HG03175 (cell line): ENCODE data around the gene FIGNL1.

Experiments
- ATAC-seq: cut with Tn5 transposase; IDR thresholded peaks from one replicate; pipeline ENCODE4 v1.9.1; 2021; ENCODE audit warnings: mild to moderate bottlenecking, moderate library complexity; ENCODE audit not compliant: unreplicated experiment

Gene FIGNL1

GRCh38 chr7:50449881-50450589 is at the start of gene FIGNL1:
FIGNL1 (minus strand) TSS chr7:50450350; CDS start chr7:50447287, 3,063 bp downstream.
- ATAC-seq = peak; percentile 90

- ATAC-seq = no peak
Measured at GRCh38 chr7:50499092-50499491, 48.9 kb upstream of the FIGNL1 start.

GRCh38 chr7:50497968-50498367 is 47.8 kb upstream of the FIGNL1 start:
- ATAC-seq = no peak

- no peak for ATAC-seq
Measured at GRCh38 chr7:50497068-50497642, 47.0 kb upstream of the FIGNL1 start.

GRCh38 chr7:50496569-50496968 is 46.4 kb upstream of the FIGNL1 start:
- ATAC-seq = no peak

DNA sequence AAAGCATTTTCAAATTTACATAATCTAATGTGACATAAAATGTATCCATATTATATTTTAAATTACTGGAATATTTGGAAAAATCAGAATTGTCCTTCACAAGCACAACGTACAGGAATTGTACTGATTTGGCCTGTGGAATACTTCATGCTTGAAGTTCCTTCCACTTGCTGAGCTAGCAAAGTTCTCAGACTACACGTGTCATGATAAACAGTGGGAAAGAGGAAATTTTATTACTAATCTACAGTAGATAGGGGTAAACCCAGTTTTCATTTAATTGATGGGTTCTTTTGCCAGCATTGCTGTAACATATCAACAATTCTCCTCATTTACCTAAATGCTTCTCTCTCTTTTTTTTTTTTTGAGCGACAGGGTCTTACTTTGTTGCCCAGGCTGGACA is 45.6 kb upstream of the FIGNL1 start:
- ATAC-seq = no peak

DNA sequence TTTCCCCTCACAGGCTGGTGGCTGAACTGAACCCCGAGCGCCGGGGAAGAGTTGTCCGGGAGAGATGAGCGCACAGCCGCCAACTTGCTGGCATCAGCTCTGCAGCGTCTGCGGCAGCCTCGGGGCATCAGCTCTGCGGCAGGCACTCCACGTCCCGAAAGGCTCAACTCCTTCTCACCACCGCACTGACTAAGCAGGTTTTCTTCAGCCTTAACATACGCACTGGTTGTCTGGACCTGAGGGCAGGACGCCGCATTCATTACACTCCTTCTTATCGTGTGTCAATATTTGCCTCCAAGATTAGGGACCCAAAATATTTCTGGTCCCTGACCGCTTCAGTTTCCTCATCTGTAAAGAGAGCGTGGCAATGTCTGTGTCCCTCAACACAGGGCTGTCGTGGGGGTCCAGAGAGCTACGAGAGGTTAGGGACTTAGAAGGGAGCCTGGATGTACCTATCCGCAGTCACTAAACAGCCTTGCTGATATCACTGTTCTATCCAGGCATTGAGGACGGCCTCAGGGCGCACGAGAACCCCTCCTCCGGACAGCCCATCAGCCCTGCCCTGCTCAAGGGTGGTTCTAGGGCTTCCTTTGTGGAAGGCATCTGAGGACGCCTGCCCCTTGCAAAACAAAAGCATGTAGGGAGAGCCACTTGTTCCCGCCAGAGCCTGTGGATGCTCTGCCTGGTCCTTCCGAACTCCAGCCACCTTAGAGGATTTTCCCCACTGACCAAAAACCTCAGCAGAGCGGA is 42.8 kb upstream of the FIGNL1 start:
- no peak for ATAC-seq

DNA sequence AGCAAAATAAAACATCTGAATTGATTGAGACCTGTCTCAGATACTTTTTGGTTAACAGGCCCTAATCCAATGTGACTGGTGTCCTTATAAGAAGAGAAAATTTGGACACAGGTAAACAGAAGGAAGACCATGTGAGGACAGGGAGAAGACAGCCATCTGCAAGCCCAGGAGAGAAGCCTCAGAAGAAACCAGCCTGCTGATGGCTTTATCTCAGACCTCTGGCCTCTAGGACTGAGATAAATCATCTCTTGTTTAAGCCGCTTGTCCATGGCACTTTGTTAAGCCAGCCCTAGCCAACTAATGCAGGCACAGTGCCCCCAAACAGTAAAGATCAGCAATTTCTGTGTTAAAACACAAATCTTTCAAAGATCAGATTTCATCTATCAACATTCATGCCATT is 41.8 kb upstream of the FIGNL1 start:
- ATAC-seq = no peak

- no peak for ATAC-seq
Measured at GRCh38 chr7:50491209-50491608, 41.1 kb upstream of the FIGNL1 start.

GRCh38 chr7:50488379-50488778 is 38.2 kb upstream of the FIGNL1 start:
- no peak for ATAC-seq

DNA sequence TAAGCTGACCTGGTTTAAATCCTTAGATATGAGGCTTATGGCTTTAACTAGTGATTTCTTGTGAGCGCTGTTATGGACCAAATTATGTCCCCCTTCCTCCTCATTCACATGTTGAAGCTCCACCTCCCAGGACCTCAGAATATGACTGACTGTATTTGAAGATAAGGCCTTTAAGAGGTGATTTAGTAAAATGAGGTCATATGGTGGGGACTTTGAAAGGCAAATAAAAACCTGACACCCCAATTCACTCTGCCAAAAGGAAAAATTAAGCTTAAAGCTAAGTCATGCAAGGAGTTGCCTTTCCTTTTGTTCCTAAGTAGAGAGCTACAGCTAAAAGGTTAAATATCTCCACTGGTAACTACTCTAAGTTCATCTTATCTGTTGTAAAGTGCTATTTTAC is 36.4 kb upstream of the FIGNL1 start:
- ATAC-seq = no peak

DNA sequence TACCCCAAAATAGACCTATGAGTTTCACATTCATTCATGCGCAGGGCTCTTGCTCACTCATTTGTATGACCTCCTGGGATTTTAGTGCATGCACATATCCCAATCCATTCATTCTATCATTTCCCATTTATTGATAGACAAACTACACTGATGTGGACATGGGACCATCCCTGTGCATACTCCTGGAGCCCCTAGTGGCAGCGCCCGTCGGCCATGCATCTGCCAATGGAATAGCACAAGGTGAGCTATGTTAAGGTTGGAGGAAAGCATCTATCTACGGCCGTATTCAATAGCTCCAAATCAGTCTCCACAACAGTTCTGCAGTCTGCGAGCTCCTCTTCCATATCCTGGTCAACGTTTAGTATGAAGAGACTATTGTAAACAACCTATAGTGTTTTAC is 31.7 kb upstream of the FIGNL1 start:
- no peak for ATAC-seq

DNA sequence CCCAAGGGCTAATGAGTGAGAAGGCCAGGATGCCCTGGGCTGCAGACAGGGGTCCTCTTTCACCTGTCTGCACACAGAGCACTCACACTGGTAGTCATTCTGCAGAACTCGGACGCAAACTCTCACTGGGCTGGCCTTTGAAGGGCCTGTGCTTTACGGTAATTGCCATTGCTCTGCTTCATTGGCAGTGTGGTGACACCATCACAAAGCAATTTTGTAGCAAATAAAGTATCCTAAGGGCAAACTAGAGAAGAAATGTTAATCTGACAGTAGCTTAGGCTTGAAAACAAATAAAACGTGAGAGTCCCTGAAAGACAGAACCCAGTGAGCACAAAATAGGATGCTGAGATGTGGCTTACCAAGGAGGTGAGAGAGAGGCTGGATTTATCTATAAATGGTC is 30.6 kb upstream of the FIGNL1 start:
- no peak for ATAC-seq

DNA sequence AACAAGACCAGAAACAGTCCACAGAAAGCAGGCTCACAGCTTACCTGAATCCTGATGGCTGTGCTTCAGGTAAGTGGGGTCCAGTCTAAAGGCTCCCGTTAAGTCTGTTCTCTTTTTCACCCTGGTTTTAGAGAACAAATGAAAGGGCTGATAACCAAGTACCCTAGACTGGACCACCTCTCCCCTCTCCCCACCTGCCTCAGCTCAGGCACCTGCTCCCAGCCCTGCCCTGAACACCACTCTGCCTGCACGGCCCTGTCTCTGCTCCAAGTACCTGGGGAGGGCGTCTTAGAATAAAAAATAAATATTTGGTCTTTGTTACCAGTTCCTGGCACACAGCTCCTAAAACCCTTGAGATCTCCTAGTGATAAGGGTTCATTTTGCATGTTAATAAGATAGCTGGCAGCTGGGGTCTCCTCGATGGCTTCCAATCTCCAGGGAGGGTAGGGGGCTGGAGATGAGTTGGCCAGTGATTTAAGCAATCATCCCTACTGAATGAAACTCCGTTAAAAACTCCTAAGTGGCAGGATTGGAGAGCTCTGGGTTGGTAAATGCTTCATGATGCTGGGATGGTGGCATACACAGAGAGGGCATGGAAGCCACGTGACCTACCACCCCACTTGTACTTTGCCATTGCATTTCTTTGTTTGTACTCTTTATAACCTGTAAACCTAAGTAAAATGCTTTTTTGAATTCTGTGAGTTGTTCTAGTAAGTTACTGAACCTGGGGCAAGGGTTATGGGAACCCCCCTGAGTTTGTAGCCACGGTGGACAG is 29.8 kb upstream of the FIGNL1 start:
- ATAC-seq = no peak

GRCh38 chr7:50477640-50478039 is 27.5 kb upstream of the FIGNL1 start:
- ATAC-seq = no peak

DNA sequence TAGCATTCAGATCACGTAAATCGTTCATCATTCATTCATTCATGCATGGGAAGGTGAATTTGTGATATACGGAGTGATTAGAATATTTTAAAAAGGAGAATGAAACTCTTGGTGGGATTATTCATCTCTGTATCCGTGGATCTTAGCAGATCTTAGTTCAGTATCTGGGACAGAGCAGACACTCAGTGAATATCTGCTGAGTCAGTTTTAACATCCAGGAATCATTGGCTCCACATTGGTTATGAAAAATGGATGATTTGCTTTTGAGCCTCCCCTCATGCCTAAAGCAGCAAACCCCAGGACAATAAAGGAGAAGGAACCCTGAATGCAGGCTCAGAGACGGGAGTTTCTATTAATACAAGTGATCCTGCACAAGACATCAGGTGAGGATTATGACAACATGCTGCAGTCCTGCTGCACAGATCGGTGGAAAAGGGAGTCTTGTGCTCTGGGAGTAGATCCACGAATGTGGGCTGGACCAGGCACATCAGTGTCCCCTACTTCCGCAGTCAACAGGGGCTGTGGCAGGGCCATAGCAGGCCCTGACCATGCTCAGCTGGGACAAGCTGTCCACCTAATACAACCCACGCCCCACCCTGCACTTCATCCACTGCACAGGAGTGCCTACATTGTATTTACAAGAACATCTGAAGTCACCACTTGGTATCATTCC is 26.9 kb upstream of the FIGNL1 start:
- no peak for ATAC-seq

DNA sequence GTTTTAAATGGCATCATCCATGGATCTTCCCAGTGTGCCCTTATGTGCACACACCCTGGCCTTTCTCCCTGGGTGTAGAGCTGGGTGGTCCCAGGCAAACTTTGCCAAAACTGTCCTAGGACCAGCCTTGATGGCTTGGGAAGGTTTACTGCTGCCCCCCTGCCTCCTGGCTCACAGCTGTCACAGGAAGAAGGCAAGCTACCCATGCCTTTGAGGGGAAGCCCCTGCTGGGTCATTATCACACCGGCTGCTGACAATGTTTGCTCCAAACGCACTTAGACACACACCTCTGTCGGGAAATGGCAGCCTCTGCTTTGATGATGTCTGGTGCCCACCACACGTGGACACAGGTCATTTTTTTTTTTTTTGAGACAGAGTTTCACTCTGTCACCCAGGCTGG is 25.2 kb upstream of the FIGNL1 start:
- peak; percentile 40 for ATAC-seq

- no peak for ATAC-seq
Measured at GRCh38 chr7:50474382-50475160, 24.4 kb upstream of the FIGNL1 start.

DNA sequence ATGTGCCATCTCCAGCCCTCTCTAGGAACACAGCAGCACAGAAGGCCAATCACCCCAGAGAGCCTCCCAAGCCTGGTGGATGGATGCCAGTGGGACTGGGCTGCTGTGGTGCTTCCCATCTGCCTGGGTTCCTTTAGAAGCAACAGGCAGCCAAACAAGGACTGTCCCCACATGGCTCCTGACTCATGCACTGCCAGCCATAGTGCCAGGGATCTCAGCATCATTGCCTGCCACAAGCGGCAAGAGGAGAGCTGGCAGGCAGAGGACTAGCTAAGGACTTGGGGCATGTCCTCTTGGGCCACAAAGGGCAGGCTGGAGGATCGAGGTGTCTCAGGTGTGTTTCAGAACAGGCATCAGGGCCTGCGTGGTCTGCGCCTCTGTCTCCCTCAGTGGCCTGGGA is 23.4 kb upstream of the FIGNL1 start:
- no peak for ATAC-seq

- ATAC-seq = no peak
Measured at GRCh38 chr7:50472427-50472826, 22.3 kb upstream of the FIGNL1 start.
